ENCODE data around the gene NBPF4.
"Not testable (repeated sequence)": the region's sequence is repeated elsewhere in the genome, so short reads cannot be mapped to it uniquely, and the experiment has no call there.

NBPF4 gene

GRCh38 chr1:108243976-108244375, at the start of gene NBPF4:
Gene NBPF4 (minus strand): TSS chr1:108244076. CDS start chr1:108243761, 315 bp downstream.
- not testable (repeated sequence) for DNase-seq

GRCh38 chr1:108282528-108283257, 38.8 kb upstream of the NBPF4 start:
- DNase-seq: not testable (repeated sequence)

- not testable (repeated sequence) for DNase-seq
These were observed 28.8 kb upstream of the NBPF4 start for GRCh38 chr1:108272485-108273327.

GRCh38 chr1:108267097-108267496, 23.2 kb upstream of the NBPF4 start:
- DNase-seq: not testable (repeated sequence)

- DNase-seq: not testable (repeated sequence)
These were observed 18.1 kb upstream of the NBPF4 start for GRCh38 chr1:108261967-108262366.

GRCh38 chr1:108261519-108261918, 17.6 kb upstream of the NBPF4 start:
- not testable (repeated sequence) for DNase-seq

GRCh38 chr1:108260578-108261259, 16.8 kb upstream of the NBPF4 start:
- not testable (repeated sequence) for DNase-seq

GRCh38 chr1:108255426-108255825, 11.6 kb upstream of the NBPF4 start:
- not testable (repeated sequence) for DNase-seq

GRCh38 chr1:108239426-108239825, 4.5 kb downstream of the NBPF4 start:
- DNase-seq: not testable (repeated sequence)

- not testable (repeated sequence) for DNase-seq
These were observed 8.6 kb downstream of the NBPF4 start for GRCh38 chr1:108235308-108235707.

GRCh38 chr1:108232183-108232582, 11.7 kb downstream of the NBPF4 start:
- DNase-seq: not testable (repeated sequence)

- not testable (repeated sequence) for DNase-seq
These were observed 13.9 kb downstream of the NBPF4 start for GRCh38 chr1:108229976-108230375.

- DNase-seq: not testable (repeated sequence)
These were observed 16.1 kb downstream of the NBPF4 start for GRCh38 chr1:108227772-108228171.

- DNase-seq: not testable (repeated sequence)
These were observed 17.0 kb downstream of the NBPF4 start for GRCh38 chr1:108226855-108227254.

- not testable (repeated sequence) for DNase-seq
These were observed 20.6 kb downstream of the NBPF4 start for GRCh38 chr1:108223226-108223625.

- not testable (repeated sequence) for DNase-seq
These were observed 26.2 kb downstream of the NBPF4 start for GRCh38 chr1:108217515-108218174.

GRCh38 chr1:108217007-108217406, 26.9 kb downstream of the NBPF4 start:
- not testable (repeated sequence) for DNase-seq

- not testable (repeated sequence) for DNase-seq
These were observed 27.6 kb downstream of the NBPF4 start for GRCh38 chr1:108216028-108216890.

- not testable (repeated sequence) for DNase-seq
These were observed 29.0 kb downstream of the NBPF4 start for GRCh38 chr1:108214641-108215465.

- no peak for DNase-seq
These were observed 32.9 kb downstream of the NBPF4 start for GRCh38 chr1:108211014-108211413.
